Body of pancreas (tissue), 4 donors: ENCODE measurements around the gene C1QTNF3. TPM values are rescaled to one million over a fixed set of nuclear protein-coding genes. Genes with fewer than 3 reads are reported as not detected.
"Not testable (repeated sequence)": the region's sequence is repeated elsewhere in the genome, so short reads cannot be mapped to it uniquely, and the experiment has no call there.

ENCODE experiments used
- ATAC-seq: fragments of 150-250 bp; one replicate; pipeline ENCODE4 v1.9.1; 2016
- DNase-seq, 4 donors: peaks; one replicate each; pipeline ENCODE4 v3.0.0-alpha.2; 2019
- H3K27ac ChIP-seq, 4 donors: fragments of 200-600 bp; sonication (generic); 1 replicate in 3 of 4; 2 replicates in 1 of 4; pipeline versions ENCODE4 v1.5.1 to v1.6.1; 2016 to 2019; ENCODE audit warnings: mild to moderate bottlenecking in 1 of 4, mixed read lengths in 1 of 4, moderate library complexity in 1 of 4
- H3K27me3 ChIP-seq, 2 donors: fragments of 200-600 bp; sonication (generic); one replicate each; pipeline ENCODE4 v1.6.0; 2016; ENCODE audit warnings: mild to moderate bottlenecking in 1 of 2
- H3K36me3 ChIP-seq, 2 donors: fragments of 200-600 bp; sonication (generic); replicated peaks in 1 of 2; 2 replicates each; pipeline ENCODE4 v1.5.1; 2016; ENCODE audit warnings: low read depth in 2 of 2; ENCODE audit not compliant: insufficient read depth in 1 of 2
- H3K4me1 ChIP-seq: fragments of 200-600 bp; sonication (generic); one replicate; pipeline ENCODE4 v1.6.0; 2016
- H3K4me3 ChIP-seq, 2 donors: fragments of 200-600 bp; sonication (generic); 1 replicate in 1 of 2; 2 replicates in 1 of 2; pipeline ENCODE4 v1.5.1; 2016 to 2019
- H3K9me3 ChIP-seq, 3 donors: fragments of 200-600 bp; sonication (generic); 1 replicate in 2 of 3; 2 replicates in 1 of 3; pipeline ENCODE4 v1.5.1; 2016
- CTCF ChIP-seq, 7 experiments: fragments of 450-650 bp in 4 of 7; fragments of 200-600 bp in 3 of 7; sonication (generic) in 3 of 7; IDR thresholded peaks; one replicate each; pipeline ENCODE4 v1.5.1; 2016 to 2019; ENCODE audit warnings: antibody characterized with exemption in 7 of 7
- POLR2A ChIP-seq, 3 donors: fragments of 450-650 bp; IDR thresholded peaks; one replicate each; pipeline ENCODE4 v1.6.1; 2016; ENCODE audit warnings: antibody characterized with exemption in 3 of 3, mild to moderate bottlenecking in 2 of 3
- WGBS, 2 donors: methylation state at CpG; one replicate each; pipeline ENCODE4 v1.1.5; 2017; 5-methylcytosine and 5-hydroxymethylcytosine counted together
- intact Hi-C: fragments of 100-400 bp; cut with DNase I; formaldehyde crosslinking; loops from one replicate; pipeline ENCODE4 v1.15.1; 2023
- total RNA-seq, 2 donors: library from RNA; depleted of rRNA; stranded (reverse); fragments of >200 nt; gene quantifications; one replicate each; pipeline ENCODE4 v1.1.0, GENCODE V29; 2016

The C1QTNF3 gene
- total RNA-seq, 2 donors from 2014 or later, result 0.99 to 8.3 TPM

- H3K9me3 ChIP-seq, result no peaks in the 10 kb centered on the region
- H3K4me3 ChIP-seq, result no peak overlapping the region
- H3K36me3 ChIP-seq, result no peaks in the 10 kb centered on the region
- no peak overlapping the region for H3K27ac ChIP-seq
- H3K4me1 ChIP-seq, result peaks cover 18% of the 10 kb centered on the region
- no peaks in the 10 kb centered on the region for H3K27me3 ChIP-seq
- intact Hi-C loops, result no loop called here
- ATAC-seq (no peak), DNase-seq (no peak)
- no peak for TF ChIP-seq POLR2A (IDR thresholded peaks at IDR 0.05)
- TF ChIP-seq CTCF (IDR thresholded peaks at IDR 0.05), result no peak
- 86 to 97% methylated on average over 2 of the region's 2 CpGs for WGBS, 2 donors
Measured at GRCh38 chr5:34031117-34031516, 11.9 kb downstream of the C1QTNF3 start.

- H3K27me3 ChIP-seq, H3K9me3 ChIP-seq, H3K4me3 ChIP-seq, DNase-seq, intact Hi-C loops, ATAC-seq, H3K36me3 ChIP-seq, H3K27ac ChIP-seq: not testable (repeated sequence)
- WGBS, 2 donors, result 93% methylated on average over 2 of the region's 2 CpGs
- H3K4me1 ChIP-seq, result peaks cover 24% of the 10 kb centered on the region
Measured at GRCh38 chr5:34030585-34030984, 12.4 kb downstream of the C1QTNF3 start.

- intact Hi-C loops, result no loop called here
- no peaks in the 10 kb centered on the region for H3K27me3 ChIP-seq
- TF ChIP-seq POLR2A (IDR thresholded peaks at IDR 0.05) (no peak), CTCF (IDR thresholded peaks at IDR 0.05) (no peak)
- no peak overlapping the region for H3K27ac ChIP-seq
- peaks cover 27% of the 10 kb centered on the region for H3K4me1 ChIP-seq
- no peak overlapping the region for H3K4me3 ChIP-seq
- no peaks in the 10 kb centered on the region for H3K36me3 ChIP-seq
- H3K9me3 ChIP-seq, result no peaks in the 10 kb centered on the region
- ATAC-seq (no peak), DNase-seq (no peak)
- WGBS, 2 donors, result 12 to 15% methylated on average over 1 of the region's 1 CpG
Measured at GRCh38 chr5:34030048-34030447, 13.0 kb downstream of the C1QTNF3 start.

- no peak for ATAC-seq
- Histone ChIP-seq H3K4me3 (no peak overlapping the region), H3K9me3 (no peaks in the 10 kb centered on the region), H3K36me3 (no peaks in the 10 kb centered on the region), H3K27me3 (no peaks in the 10 kb centered on the region), H3K4me1 (peaks cover 27% of the 10 kb centered on the region), H3K27ac (no peak overlapping the region)
- no peak for DNase-seq
- WGBS, 2 donors, result 85 to 91% methylated on average over 3 of the region's 3 CpGs
- no peak for TF ChIP-seq POLR2A (IDR thresholded peaks at IDR 0.05)
- no peak for TF ChIP-seq CTCF (IDR thresholded peaks at IDR 0.05)
- intact Hi-C loops, result no loop called here
Measured at GRCh38 chr5:34028349-34028748, 14.7 kb downstream of the C1QTNF3 start.

GRCh38 chr5:34026089-34026761 is 16.8 kb downstream of the C1QTNF3 start:
- Histone ChIP-seq H3K36me3 (no peaks in the 10 kb centered on the region), H3K4me1 (peaks cover 33% of the 10 kb centered on the region), H3K4me3 (no peak overlapping the region), H3K27me3 (no peaks in the 10 kb centered on the region), H3K27ac (peak overlapping the region in 2 of 4 donors; percentile 47 to 59), H3K9me3 (no peaks in the 10 kb centered on the region)
- intact Hi-C loops, result no loop called here
- 36 to 40% methylated on average over 9 of the region's 9 CpGs for WGBS, 2 donors
- ATAC-seq, result peak; percentile 98
- no peak for TF ChIP-seq CTCF (IDR thresholded peaks at IDR 0.05)
- TF ChIP-seq POLR2A (IDR thresholded peaks at IDR 0.05), result no peak
- DNase-seq, result peak; percentile 68 to 81 (median 78)
